K562 (cell line): ENCODE measurements around the gene AGBL1. TPM values are rescaled to one million over a fixed set of nuclear protein-coding genes. Genes with fewer than 3 reads are reported as not detected.

Experiments
- PCBP2 ChIP-seq: fragments of 200-400 bp; formaldehyde crosslinking; IDR thresholded peaks from 2 replicates; pipeline ENCODE4 v1.6.1; 2018; ENCODE audit warnings: low read length, low read depth, mild to moderate bottlenecking, moderate library complexity; ENCODE audit not compliant: poor library complexity, severe bottlenecking
- SPI1 ChIP-seq: IDR thresholded peaks from 2 replicates; pipeline ENCODE4 v1.6.1; 2011; ENCODE audit warnings: low read depth, low read length, control low read depth, borderline replicate concordance
- polyA plus RNA-seq, 8 experiments: library from polyadenylated mRNA; depleted of rRNA in 4 of 8; stranded (reverse) in 5 of 8; unstranded in 3 of 8; fragments of >200 nt; fragmentation: Nextera tagmentation in 2 of 8; fragmentation: Illumina TruSeq in 1 of 8; extraction: Ambion mirVana in 2 of 8; extraction: Trizol in 1 of 8; gene quantifications; 2 replicates each; pipeline versions ENCODE4 v1.2.1 to v1.2.3, GENCODE V29; 2011 to 2014; ENCODE audit warnings: inconsistent platforms in 1 of 8, missing spikeins in 1 of 8
- total RNA-seq, 7 experiments: library from RNA; depleted of rRNA in 6 of 7; stranded (reverse); fragments of >200 nt in 6 of 7; fragmentation: Illumina TruSeq in 2 of 7; extraction: Trizol in 2 of 7; gene quantifications; 2 replicates each; pipeline versions ENCODE4 v1.2.1 to v1.2.3, GENCODE V29; 2011 to 2021; ENCODE audit warnings: low replicate concordance in 1 of 7
- TF ChIP-seq, protein P1 (sequence below): fragments of 200-600 bp; sonication (generic); IDR thresholded peaks from one replicate; pipeline ENCODE4 v1.6.1; 2012; ENCODE audit warnings: mild to moderate bottlenecking, low read depth, low read length, inconsistent platforms
- TF ChIP-seq, protein P2 (sequence below): fragments of 450-650 bp; IDR thresholded peaks from 2 replicates; pipeline ENCODE4 v1.6.1; 2016; ENCODE audit warnings: low read depth

AGBL1 gene
- total and polyA plus RNA-seq, 9 of the 15 experiments (the other 6 are each of a cell fraction or from before 2014, with no cell fraction given): not detected

DNA sequence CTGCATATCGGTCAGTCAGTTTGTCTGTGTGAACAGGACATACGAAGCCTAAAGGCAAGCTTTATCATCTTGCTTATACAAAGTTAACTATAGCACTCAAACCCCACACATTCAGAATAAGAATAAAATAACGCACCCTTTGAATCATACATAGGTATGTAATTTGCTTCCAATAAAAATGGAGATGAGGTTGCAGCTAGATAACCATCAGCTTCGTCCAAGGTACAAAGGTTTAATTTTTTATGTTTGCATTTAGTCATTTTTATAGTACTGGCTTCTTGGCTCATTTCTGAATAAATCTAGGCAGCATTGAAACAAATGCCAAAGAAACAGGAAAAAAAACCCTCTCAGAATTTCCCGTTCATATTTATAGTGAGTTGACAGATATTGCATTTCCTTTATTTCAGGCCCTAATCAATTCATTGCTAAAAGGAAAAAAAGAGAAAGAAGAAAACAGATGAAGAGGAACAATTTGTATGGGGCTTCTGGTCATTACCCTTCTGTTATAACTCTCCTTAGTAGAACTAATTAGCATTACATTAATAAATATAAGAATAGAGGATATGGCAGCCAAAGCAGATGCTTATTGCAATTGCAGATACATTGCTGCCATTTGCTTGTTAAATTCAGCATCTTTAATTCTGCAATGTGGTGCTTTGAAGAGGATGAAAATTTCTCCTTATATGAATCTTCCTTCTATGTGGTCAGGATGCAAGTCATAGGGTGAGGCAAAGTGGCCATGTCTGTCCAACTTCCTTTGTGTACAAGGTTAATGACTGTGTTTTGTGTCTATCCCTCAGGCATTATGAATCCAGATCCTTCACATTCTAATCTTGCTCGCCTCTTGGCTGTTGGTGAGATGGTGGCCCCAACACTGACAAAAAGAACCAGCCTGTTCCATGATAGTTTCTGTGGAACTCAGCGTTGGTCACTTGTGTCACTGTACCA is 550.0 kb downstream of the AGBL1 start (continued):
- TF ChIP-seq, protein P1, sequence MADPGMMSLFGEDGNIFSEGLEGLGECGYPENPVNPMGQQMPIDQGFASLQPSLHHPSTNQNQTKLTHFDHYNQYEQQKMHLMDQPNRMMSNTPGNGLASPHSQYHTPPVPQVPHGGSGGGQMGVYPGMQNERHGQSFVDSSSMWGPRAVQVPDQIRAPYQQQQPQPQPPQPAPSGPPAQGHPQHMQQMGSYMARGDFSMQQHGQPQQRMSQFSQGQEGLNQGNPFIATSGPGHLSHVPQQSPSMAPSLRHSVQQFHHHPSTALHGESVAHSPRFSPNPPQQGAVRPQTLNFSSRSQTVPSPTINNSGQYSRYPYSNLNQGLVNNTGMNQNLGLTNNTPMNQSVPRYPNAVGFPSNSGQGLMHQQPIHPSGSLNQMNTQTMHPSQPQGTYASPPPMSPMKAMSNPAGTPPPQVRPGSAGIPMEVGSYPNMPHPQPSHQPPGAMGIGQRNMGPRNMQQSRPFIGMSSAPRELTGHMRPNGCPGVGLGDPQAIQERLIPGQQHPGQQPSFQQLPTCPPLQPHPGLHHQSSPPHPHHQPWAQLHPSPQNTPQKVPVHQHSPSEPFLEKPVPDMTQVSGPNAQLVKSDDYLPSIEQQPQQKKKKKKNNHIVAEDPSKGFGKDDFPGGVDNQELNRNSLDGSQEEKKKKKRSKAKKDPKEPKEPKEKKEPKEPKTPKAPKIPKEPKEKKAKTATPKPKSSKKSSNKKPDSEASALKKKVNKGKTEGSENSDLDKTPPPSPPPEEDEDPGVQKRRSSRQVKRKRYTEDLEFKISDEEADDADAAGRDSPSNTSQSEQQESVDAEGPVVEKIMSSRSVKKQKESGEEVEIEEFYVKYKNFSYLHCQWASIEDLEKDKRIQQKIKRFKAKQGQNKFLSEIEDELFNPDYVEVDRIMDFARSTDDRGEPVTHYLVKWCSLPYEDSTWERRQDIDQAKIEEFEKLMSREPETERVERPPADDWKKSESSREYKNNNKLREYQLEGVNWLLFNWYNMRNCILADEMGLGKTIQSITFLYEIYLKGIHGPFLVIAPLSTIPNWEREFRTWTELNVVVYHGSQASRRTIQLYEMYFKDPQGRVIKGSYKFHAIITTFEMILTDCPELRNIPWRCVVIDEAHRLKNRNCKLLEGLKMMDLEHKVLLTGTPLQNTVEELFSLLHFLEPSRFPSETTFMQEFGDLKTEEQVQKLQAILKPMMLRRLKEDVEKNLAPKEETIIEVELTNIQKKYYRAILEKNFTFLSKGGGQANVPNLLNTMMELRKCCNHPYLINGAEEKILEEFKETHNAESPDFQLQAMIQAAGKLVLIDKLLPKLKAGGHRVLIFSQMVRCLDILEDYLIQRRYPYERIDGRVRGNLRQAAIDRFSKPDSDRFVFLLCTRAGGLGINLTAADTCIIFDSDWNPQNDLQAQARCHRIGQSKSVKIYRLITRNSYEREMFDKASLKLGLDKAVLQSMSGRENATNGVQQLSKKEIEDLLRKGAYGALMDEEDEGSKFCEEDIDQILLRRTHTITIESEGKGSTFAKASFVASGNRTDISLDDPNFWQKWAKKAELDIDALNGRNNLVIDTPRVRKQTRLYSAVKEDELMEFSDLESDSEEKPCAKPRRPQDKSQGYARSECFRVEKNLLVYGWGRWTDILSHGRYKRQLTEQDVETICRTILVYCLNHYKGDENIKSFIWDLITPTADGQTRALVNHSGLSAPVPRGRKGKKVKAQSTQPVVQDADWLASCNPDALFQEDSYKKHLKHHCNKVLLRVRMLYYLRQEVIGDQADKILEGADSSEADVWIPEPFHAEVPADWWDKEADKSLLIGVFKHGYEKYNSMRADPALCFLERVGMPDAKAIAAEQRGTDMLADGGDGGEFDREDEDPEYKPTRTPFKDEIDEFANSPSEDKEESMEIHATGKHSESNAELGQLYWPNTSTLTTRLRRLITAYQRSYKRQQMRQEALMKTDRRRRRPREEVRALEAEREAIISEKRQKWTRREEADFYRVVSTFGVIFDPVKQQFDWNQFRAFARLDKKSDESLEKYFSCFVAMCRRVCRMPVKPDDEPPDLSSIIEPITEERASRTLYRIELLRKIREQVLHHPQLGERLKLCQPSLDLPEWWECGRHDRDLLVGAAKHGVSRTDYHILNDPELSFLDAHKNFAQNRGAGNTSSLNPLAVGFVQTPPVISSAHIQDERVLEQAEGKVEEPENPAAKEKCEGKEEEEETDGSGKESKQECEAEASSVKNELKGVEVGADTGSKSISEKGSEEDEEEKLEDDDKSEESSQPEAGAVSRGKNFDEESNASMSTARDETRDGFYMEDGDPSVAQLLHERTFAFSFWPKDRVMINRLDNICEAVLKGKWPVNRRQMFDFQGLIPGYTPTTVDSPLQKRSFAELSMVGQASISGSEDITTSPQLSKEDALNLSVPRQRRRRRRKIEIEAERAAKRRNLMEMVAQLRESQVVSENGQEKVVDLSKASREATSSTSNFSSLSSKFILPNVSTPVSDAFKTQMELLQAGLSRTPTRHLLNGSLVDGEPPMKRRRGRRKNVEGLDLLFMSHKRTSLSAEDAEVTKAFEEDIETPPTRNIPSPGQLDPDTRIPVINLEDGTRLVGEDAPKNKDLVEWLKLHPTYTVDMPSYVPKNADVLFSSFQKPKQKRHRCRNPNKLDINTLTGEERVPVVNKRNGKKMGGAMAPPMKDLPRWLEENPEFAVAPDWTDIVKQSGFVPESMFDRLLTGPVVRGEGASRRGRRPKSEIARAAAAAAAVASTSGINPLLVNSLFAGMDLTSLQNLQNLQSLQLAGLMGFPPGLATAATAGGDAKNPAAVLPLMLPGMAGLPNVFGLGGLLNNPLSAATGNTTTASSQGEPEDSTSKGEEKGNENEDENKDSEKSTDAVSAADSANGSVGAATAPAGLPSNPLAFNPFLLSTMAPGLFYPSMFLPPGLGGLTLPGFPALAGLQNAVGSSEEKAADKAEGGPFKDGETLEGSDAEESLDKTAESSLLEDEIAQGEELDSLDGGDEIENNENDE: no peak
- no peak for TF ChIP-seq SPI1
- no peak for TF ChIP-seq PCBP2
- TF ChIP-seq, protein P2, sequence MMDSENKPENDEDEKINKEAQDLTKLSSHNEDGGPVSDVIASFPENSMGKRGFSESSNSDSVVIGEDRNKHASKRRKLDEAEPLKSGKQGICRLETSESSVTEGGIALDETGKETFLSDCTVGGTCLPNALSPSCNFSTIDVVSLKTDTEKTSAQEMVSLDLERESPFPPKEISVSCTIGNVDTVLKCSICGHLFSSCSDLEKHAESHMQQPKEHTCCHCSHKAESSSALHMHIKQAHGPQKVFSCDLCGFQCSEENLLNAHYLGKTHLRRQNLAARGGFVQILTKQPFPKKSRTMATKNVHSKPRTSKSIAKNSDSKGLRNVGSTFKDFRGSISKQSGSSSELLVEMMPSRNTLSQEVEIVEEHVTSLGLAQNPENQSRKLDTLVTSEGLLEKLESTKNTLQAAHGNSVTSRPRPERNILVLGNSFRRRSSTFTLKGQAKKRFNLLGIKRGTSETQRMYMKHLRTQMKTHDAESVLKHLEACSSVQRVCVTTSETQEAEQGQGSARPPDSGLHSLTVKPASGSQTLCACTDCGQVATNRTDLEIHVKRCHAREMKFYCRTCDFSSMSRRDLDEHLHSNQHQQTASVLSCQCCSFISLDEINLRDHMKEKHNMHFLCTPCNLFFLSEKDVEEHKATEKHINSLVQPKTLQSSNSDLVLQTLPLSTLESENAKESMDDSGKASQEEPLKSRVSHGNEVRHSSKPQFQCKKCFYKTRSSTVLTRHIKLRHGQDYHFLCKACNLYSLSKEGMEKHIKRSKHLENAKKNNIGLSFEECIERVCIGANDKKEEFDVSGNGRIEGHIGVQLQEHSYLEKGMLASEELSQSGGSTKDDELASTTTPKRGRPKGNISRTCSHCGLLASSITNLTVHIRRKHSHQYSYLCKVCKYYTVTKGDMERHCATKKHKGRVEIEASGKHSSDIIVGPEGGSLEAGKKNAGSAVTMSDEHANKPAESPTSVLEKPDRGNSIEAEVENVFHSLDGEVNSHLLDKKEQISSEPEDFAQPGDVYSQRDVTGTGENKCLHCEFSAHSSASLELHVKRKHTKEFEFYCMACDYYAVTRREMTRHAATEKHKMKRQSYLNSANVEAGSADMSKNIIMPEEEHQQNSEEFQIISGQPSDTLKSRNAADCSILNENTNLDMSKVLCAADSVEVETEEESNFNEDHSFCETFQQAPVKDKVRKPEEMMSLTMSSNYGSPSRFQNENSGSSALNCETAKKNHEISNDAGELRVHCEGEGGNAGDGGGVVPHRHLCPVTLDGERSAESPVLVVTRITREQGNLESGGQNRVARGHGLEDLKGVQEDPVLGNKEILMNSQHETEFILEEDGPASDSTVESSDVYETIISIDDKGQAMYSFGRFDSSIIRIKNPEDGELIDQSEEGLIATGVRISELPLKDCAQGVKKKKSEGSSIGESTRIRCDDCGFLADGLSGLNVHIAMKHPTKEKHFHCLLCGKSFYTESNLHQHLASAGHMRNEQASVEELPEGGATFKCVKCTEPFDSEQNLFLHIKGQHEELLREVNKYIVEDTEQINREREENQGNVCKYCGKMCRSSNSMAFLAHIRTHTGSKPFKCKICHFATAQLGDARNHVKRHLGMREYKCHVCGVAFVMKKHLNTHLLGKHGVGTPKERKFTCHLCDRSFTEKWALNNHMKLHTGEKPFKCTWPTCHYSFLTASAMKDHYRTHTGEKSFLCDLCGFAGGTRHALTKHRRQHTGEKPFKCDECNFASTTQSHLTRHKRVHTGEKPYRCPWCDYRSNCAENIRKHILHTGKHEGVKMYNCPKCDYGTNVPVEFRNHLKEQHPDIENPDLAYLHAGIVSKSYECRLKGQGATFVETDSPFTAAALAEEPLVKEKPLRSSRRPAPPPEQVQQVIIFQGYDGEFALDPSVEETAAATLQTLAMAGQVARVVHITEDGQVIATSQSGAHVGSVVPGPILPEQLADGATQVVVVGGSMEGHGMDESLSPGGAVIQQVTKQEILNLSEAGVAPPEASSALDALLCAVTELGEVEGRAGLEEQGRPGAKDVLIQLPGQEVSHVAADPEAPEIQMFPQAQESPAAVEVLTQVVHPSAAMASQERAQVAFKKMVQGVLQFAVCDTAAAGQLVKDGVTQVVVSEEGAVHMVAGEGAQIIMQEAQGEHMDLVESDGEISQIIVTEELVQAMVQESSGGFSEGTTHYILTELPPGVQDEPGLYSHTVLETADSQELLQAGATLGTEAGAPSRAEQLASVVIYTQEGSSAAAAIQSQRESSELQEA: no peak
